ENCODE measurements around the gene DUOXA2. TPM values are rescaled to one million over a fixed set of nuclear protein-coding genes. Genes with fewer than 3 reads are reported as not detected.

Gene DUOXA2
- total and polyA plus RNA-seq, 3 donors from 2014 or later = 0.31 to 0.39 (median 0.36) TPM

DNA sequence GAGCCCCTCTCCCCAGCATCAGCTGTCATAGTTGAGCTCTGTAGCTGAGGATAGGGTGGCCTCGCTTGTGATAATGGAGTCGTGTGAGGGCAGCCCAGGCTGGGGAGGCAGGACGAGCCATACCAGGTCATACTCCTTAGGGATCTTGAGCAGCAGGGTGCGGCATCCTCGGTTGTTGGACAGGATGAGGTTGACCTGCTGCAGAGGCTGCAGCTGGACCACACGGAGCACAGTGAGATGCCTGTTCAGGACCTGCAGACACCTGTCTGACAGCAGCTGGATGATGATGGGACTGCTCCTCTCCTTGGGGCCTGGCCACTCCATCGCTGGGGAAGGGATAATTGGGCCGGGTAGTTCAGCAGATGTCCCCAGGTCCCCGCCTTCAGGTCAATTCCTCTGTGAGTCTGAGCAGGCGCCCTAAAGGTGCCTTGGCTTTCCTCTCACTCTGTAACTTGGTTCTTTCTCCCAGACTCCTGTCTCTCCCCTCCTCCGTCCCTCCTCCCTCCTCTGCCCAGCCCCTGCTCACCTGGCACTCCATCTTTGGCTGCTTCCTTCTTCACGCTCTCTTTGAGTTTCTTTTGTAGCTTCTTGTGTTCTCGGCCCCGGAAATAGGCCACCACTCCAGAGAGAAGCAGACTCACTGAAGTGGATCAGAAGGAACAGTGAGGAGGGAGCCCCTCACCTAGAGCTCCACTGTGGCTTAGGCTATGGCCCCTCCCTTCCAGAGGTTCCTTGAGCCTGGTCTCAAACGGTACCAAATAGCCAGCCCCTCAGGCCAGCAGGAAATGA, 7.9 kb upstream of the DUOXA2 start:
- WGBS, 2 donors = 79 to 86% methylated on average over 10 to 15 of the region's 15 CpGs
- Histone ChIP-seq H3K4me1 (no peaks in the 10 kb centered on the region), H3K36me3 (ENCODE audit: low read depth, missing control alignments) (no peaks in the 10 kb centered on the region), H3K9me3 (no peaks in the 10 kb centered on the region), H3K4me3 (no peak overlapping the region), H3K27me3 (no peaks in the 10 kb centered on the region), H3K27ac (no peak overlapping the region)
- no peak for TF ChIP-seq POLR2A (IDR thresholded peaks at IDR 0.05)
- TF ChIP-seq, protein P1, sequence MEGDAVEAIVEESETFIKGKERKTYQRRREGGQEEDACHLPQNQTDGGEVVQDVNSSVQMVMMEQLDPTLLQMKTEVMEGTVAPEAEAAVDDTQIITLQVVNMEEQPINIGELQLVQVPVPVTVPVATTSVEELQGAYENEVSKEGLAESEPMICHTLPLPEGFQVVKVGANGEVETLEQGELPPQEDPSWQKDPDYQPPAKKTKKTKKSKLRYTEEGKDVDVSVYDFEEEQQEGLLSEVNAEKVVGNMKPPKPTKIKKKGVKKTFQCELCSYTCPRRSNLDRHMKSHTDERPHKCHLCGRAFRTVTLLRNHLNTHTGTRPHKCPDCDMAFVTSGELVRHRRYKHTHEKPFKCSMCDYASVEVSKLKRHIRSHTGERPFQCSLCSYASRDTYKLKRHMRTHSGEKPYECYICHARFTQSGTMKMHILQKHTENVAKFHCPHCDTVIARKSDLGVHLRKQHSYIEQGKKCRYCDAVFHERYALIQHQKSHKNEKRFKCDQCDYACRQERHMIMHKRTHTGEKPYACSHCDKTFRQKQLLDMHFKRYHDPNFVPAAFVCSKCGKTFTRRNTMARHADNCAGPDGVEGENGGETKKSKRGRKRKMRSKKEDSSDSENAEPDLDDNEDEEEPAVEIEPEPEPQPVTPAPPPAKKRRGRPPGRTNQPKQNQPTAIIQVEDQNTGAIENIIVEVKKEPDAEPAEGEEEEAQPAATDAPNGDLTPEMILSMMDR (IDR thresholded peaks at IDR 0.05) = no peak
- no peak for DNase-seq
- intact Hi-C loops (cut with DNase I; ENCODE audit: low total_unique reads) = no loop called here

DNA sequence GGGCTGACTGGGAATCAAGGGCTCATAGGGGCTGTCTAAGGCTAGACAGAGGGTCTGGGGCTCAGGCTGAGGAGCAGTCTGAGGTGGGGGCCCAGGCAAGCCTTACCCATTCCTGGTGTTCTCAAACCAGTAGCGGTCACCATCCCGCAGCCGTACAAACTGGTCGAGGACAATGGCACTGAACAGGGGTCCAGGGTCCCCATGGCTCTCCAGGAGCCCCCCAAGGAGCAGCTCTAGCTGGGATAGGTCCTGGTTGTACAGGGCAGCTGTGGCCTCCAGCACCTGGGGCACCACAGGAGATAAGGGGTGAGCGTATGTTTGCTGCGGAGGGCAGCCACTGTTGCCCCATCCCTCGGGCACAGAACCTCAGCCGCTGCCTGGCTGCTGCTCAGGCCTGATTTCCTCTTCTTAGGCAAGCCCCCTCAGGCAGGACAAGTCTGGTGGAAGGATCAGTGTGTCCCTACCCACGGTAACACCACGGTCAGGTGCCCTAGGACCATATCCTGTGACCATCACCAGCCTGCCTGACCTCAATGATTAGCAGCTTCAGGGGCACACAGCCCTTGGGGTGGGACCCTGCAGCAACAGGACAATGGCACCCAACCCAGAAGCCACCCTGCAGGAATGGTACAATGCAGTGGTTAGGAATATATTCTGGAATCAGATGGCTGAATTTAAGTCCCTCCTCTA, 6.0 kb upstream of the DUOXA2 start:
- Histone ChIP-seq H3K27me3 (no peaks in the 10 kb centered on the region), H3K4me3 (no peak overlapping the region), H3K27ac (no peak overlapping the region), H3K4me1 (peaks cover 9% of the 10 kb centered on the region), H3K36me3 (ENCODE audit: low read depth, missing control alignments) (no peaks in the 10 kb centered on the region), H3K9me3 (no peaks in the 10 kb centered on the region)
- WGBS, 2 donors = 95 to 96% methylated on average over 4 to 10 of the region's 10 CpGs
- no peak for TF ChIP-seq POLR2A (IDR thresholded peaks at IDR 0.05)
- TF ChIP-seq, protein P1 (IDR thresholded peaks at IDR 0.05) = no peak
- intact Hi-C loops (cut with DNase I; ENCODE audit: low total_unique reads) = no loop called here
- DNase-seq = no peak

DNA sequence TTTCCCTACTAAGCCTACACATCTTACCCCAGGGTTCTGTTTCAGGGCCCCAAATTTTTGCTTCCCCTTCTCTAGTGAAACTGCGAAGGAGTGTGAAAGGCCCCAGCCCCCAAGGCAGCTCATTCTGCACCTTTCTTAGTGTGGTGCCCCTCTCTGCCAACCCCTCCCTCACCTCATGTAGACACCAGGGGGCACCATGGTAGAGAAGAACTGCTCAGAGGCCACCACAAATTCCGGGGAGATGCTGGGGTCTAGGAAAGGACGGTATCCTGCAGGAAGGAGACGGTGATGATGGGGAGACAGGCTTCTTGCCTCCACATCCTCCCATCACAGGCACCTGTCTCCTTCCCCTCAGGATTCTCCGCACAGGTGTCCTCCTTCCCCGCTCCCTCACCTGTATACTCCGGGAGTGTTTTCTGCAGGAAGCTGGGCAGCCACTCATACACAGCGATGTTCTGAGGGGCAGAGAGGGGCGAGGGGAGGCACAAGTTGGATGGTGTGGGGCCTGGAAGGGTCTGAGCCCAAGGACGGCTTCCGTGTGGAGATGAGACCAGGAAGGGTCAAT, 3.8 kb upstream of the DUOXA2 start:
- TF ChIP-seq, protein P1 (IDR thresholded peaks at IDR 0.05) = no peak
- no peak for TF ChIP-seq POLR2A (IDR thresholded peaks at IDR 0.05)
- WGBS, 2 donors = 42 to 53% methylated on average over 10 to 11 of the region's 11 CpGs
- intact Hi-C loops (cut with DNase I; ENCODE audit: low total_unique reads) = no loop called here

DNA sequence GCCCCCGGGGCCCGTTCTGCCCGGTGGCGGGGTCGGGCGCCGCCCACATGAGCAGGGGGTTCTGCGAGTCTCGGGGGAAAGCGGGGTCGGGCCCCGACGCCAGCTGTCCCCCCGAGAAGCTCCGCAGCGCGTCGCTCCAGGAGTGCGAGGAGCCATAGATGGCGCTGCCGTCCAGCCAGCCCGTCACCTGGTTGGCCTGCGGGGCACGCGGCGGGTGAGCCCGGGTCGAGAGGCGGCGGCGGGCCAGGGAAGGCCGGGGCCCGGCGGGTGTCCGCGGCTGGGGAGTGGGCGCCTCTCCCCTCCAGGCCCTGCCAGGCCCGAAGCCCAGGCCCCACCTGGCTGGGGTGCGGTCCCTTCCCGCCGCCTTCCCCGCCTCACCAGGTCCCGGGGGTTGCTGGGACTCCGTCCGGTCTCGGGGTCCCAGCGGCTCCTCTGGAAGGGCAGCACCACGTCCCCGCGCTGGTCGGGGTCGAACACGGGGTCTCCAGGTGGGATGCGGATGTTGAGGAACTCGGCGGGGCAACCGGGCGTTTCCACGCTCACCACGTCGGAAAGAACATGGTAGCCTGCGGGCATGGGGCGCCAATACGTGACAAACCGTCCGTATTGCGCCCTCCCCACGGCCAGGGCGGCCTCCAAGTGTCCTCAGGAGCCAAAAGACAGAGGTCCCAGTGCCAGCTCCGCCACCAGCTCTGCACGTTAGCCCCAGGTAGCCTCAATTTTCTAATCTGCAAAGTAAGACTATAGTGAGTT, 2.6 kb upstream of the DUOXA2 start:
- intact Hi-C loops (cut with DNase I; ENCODE audit: low total_unique reads) = no loop called here
- Histone ChIP-seq H3K9me3 (no peaks in the 10 kb centered on the region), H3K27me3 (no peaks in the 10 kb centered on the region), H3K36me3 (ENCODE audit: low read depth, missing control alignments) (no peaks in the 10 kb centered on the region), H3K4me3 (no peak overlapping the region), H3K27ac (no peak overlapping the region), H3K4me1 (peaks cover 13% of the 10 kb centered on the region)
- WGBS, 2 donors = 6 to 8% methylated on average over 13 to 51 of the region's 71 CpGs
- DNase-seq = no peak
- no peak for TF ChIP-seq POLR2A (IDR thresholded peaks at IDR 0.05)
- TF ChIP-seq, protein P1 (IDR thresholded peaks at IDR 0.05) = no peak

More for the DNA sequence above, 3.8 kb upstream of the DUOXA2 start:
- no peak overlapping the region for H3K27ac ChIP-seq
- no peaks in the 10 kb centered on the region for H3K36me3 ChIP-seq (ENCODE audit: low read depth, missing control alignments)
- H3K4me1 ChIP-seq = peaks cover 13% of the 10 kb centered on the region
- DNase-seq = no peak
- H3K9me3 ChIP-seq = no peaks in the 10 kb centered on the region
- H3K4me3 ChIP-seq = no peak overlapping the region
- no peaks in the 10 kb centered on the region for H3K27me3 ChIP-seq

All from testis (tissue), 3 donors.